Lung (tissue), 16 donors: ENCODE measurements around the gene LLCFC1. TPM values are rescaled to one million over a fixed set of nuclear protein-coding genes. Genes with fewer than 3 reads are reported as not detected.

Experiments
- ATAC-seq: fragments of 200-7000 bp; cut with Tn5 transposase; one replicate; pipeline ENCODE4 v1.9.1; 2020; ENCODE audit warnings: moderate number of reproducible peaks; ENCODE audit not compliant: insufficient read depth, low FRiP score
- DNase-seq, 3 donors: peaks; one replicate each; pipeline ENCODE4 v3.0.0-alpha.2; 2013 to 2017
- H3K27ac ChIP-seq, 2 donors: one replicate each; pipeline ENCODE4 v1.5.1; 2013; ENCODE audit warnings: mild to moderate bottlenecking in 2 of 2, moderate library complexity in 2 of 2, control low read depth in 1 of 2, inconsistent platforms in 1 of 2, low read depth in 1 of 2, low read length in 1 of 2
- H3K27me3 ChIP-seq, 3 donors: one replicate each; pipeline ENCODE4 v1.5.1; 2013; ENCODE audit warnings: low read length in 2 of 3; ENCODE audit not compliant: control insufficient read depth in 3 of 3, insufficient read depth in 3 of 3
- H3K36me3 ChIP-seq, 4 donors: one replicate each; pipeline ENCODE4 v1.5.1; 2013; ENCODE audit warnings: low read length in 4 of 4, mild to moderate bottlenecking in 1 of 4, moderate library complexity in 1 of 4; ENCODE audit not compliant: control insufficient read depth in 4 of 4, insufficient read depth in 4 of 4
- H3K4me1 ChIP-seq, 5 donors: one replicate each; pipeline ENCODE4 v1.5.1; 2013; ENCODE audit warnings: low read length in 5 of 5, mild to moderate bottlenecking in 2 of 5, moderate library complexity in 1 of 5; ENCODE audit not compliant: control insufficient read depth in 5 of 5, insufficient read depth in 5 of 5
- H3K4me3 ChIP-seq: one replicate; pipeline ENCODE4 v1.5.1; 2013; ENCODE audit warnings: mild to moderate bottlenecking, control low read depth, moderate library complexity
- H3K9ac ChIP-seq, 2 donors: one replicate each; pipeline ENCODE4 v1.5.1; 2013; ENCODE audit warnings: low read length in 2 of 2, control low read depth in 1 of 2; ENCODE audit not compliant: insufficient read depth in 1 of 2
- H3K9me3 ChIP-seq, 4 donors: one replicate each; pipeline ENCODE4 v1.5.1; 2013; ENCODE audit warnings: low read length in 3 of 4, mild to moderate bottlenecking in 1 of 4, moderate library complexity in 1 of 4; ENCODE audit not compliant: control insufficient read depth in 4 of 4, insufficient read depth in 3 of 4
- WGBS, 2 donors: extraction: QIAGEN DNeasy Blood & Tissue Kit; methylation state at CpG; one replicate each; pipeline ENCODE4 v1.1.7; 2013; 5-methylcytosine and 5-hydroxymethylcytosine counted together
- long read RNA-seq, 5 donors: transcript quantifications; one replicate each; lab custom pipeline, GENCODE V29; 2026
- polyA plus RNA-seq, 2 donors: library from polyadenylated mRNA; stranded (reverse); fragments of 200-250 nt; gene quantifications; one replicate each; pipeline ENCODE4 v1.2.1, GENCODE V29; 2013
- total RNA-seq, 2 donors: library from RNA; depleted of rRNA in 1 of 2; stranded (reverse); fragments of >200 nt in 1 of 2; gene quantifications; one replicate each; pipeline ENCODE4 v1.2.1, GENCODE V29; 2014 to 2021
- TF ChIP-seq, protein P1 (sequence below): IDR thresholded peaks from 2 replicates; pipeline ENCODE4 v1.5.1; 2012; ENCODE audit warnings: mild to moderate bottlenecking; ENCODE audit errors: control extremely low read depth, extremely low read depth
- donor health status: control.
- donor health status: control.
- donor health status: Bipolar disorder and iron deficiency.
- donor health status: healthy.
- donor health status: DM: yes; HTN: yes; CAD: no.

Gene LLCFC1
- total RNA-seq (not detected), polyA plus RNA-seq (under 1 TPM; 0.22 to 0.70 TPM)
- long read RNA-seq, donor 1: 0 reads
- long read RNA-seq, donor 2: 0 reads
- long read RNA-seq, donor 3: 0 reads
- long read RNA-seq, donor 4: 0 reads
- long read RNA-seq, donor 5: 0 reads

DNA sequence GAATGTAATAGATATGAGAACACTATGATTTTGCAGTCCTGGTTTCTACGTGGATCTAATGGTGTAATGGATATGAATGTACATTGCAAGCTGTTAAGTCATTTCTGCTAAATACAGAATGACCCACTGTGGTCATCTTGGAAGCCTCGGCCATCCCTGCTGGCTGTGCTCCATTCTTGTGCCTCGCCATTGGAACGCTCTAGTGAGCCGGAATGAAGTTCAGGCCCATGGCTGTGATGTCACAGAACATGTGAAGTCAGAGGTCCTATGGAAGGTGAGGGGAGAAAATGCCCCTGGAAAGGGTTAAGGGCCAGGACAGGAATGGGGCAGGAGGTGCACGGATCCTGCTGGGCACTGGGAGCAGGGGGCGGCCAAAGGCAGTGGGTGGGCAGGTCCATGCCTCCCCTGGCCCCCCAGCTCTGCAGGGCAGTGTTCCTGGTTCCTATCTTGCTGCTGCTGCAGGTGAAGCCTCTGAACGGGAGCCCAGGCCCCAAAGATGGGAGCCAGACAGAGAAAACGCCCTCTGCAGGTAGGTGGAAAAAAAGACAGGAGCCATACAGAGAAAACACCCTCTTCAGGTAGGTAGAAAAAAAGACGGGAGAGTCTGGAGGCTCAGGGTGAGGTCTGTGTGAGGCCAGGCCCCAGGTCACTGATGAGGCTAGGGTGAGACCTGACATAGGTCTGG lies at the start of gene LLCFC1:
LLCFC1 (plus strand) TSS at position 259 of the 685 bp plus-strand sequence; CDS start at position 397, 138 bp downstream.
- H3K27me3 ChIP-seq: no peaks in the 10 kb centered on the region
- 83 to 87% methylated on average over 10 of the region's 10 CpGs for WGBS, 2 donors
- no peak within 1 kb of the TSS for H3K4me3 ChIP-seq
- no peak for ATAC-seq
- H3K9ac ChIP-seq: no peak within 1 kb of the TSS
- peaks cover 0 to 22% (median 5%) of the 10 kb centered on the region in 5 donors for H3K4me1 ChIP-seq
- H3K27ac ChIP-seq: no peak within 1 kb of the TSS
- no peaks in the 10 kb centered on the region for H3K36me3 ChIP-seq
- TF ChIP-seq, protein P1, sequence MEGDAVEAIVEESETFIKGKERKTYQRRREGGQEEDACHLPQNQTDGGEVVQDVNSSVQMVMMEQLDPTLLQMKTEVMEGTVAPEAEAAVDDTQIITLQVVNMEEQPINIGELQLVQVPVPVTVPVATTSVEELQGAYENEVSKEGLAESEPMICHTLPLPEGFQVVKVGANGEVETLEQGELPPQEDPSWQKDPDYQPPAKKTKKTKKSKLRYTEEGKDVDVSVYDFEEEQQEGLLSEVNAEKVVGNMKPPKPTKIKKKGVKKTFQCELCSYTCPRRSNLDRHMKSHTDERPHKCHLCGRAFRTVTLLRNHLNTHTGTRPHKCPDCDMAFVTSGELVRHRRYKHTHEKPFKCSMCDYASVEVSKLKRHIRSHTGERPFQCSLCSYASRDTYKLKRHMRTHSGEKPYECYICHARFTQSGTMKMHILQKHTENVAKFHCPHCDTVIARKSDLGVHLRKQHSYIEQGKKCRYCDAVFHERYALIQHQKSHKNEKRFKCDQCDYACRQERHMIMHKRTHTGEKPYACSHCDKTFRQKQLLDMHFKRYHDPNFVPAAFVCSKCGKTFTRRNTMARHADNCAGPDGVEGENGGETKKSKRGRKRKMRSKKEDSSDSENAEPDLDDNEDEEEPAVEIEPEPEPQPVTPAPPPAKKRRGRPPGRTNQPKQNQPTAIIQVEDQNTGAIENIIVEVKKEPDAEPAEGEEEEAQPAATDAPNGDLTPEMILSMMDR: no peak
- H3K9me3 ChIP-seq: no peaks in the 10 kb centered on the region
- no peak for DNase-seq

DNA sequence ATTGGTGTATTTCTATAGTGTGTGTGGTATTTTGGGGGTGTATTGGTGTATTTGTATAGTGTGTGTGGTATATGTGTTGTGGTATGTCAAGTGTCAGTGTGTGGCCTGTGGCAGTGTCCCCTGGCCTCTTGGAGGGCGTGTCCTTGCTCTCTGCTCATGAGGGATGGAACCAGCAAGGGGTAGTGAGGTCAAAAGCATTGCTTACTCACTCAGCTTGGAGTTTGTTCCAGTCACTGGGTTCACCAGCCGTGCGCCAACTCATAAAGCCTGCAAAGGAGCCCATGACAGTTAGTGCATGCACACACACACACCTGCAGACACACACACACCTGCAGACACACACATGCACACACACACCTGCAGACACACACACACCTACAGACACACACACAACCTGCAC lies 49.5 kb upstream of the LLCFC1 start:
- ATAC-seq: no peak

DNA sequence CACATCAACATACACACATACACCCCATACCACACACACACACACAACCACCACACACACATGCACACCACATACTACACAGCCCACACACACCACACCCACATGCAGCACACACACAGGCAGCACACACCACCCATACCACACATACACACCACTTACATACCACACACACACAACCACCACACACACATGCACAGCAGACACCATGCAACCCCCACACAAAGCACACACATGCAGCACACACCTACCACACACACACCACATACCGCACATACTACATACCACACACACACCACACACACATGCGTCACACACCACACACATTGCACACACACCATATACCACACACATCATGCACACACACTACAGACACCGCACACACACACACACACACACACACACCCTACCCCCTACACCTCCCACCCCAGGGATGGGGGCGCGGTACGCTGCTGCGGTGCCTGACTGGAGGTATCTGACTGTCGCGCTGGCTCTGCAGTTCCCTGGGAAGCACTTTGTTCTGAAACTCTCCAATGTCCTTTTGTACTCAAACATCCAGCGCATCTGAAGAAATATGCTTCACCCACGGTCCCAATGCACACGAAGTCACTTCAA lies 48.3 kb upstream of the LLCFC1 start:
- Histone ChIP-seq H3K4me1 (peaks cover 0 to 15% (median 0%) of the 10 kb centered on the region in 5 donors), H3K36me3 (no peaks in the 10 kb centered on the region), H3K4me3 (no peak overlapping the region), H3K27me3 (no peaks in the 10 kb centered on the region), H3K9ac (no peak overlapping the region), H3K9me3 (no peaks in the 10 kb centered on the region), H3K27ac (no peak overlapping the region)
- no peak for ATAC-seq
- peak in 1 of 3 donors; percentile 10 for DNase-seq
- 81 to 89% methylated on average over 12 of the region's 12 CpGs for WGBS, 2 donors
- TF ChIP-seq, protein P1: no peak

More for the DNA sequence above, 49.5 kb upstream of the LLCFC1 start:
- Histone ChIP-seq H3K4me1 (peaks cover 0 to 19% (median 0%) of the 10 kb centered on the region in 5 donors), H3K36me3 (no peaks in the 10 kb centered on the region), H3K9ac (no peak overlapping the region), H3K4me3 (no peak overlapping the region), H3K9me3 (no peaks in the 10 kb centered on the region), H3K27ac (no peak overlapping the region), H3K27me3 (no peaks in the 10 kb centered on the region)
- TF ChIP-seq, protein P1: no peak
- WGBS, 2 donors: 61 to 76% methylated on average over 3 of the region's 3 CpGs
- DNase-seq: peak in 1 of 3 donors; percentile 7
